Epithelial cell of esophagus (primary cell): Measurements from ENCODE around the gene CCR4.

Experiments
- DNase-seq: peaks from one replicate; pipeline ENCODE4 v3.0.0; 2010; ENCODE audit warnings: low read depth
- H3K4me3 ChIP-seq: 2 replicates; pipeline ENCODE4 v1.5.1; 2011; ENCODE audit warnings: mild to moderate bottlenecking, low read length, control low read depth
- TF ChIP-seq, protein P1 (sequence below): IDR thresholded peaks from 2 replicates; pipeline ENCODE4 v1.5.1; 2011; ENCODE audit warnings: low read depth, mild to moderate bottlenecking, low read length, control low read depth, inconsistent platforms; ENCODE audit not compliant: insufficient read depth; ENCODE audit errors: missing control alignments

CCR4 gene

DNA sequence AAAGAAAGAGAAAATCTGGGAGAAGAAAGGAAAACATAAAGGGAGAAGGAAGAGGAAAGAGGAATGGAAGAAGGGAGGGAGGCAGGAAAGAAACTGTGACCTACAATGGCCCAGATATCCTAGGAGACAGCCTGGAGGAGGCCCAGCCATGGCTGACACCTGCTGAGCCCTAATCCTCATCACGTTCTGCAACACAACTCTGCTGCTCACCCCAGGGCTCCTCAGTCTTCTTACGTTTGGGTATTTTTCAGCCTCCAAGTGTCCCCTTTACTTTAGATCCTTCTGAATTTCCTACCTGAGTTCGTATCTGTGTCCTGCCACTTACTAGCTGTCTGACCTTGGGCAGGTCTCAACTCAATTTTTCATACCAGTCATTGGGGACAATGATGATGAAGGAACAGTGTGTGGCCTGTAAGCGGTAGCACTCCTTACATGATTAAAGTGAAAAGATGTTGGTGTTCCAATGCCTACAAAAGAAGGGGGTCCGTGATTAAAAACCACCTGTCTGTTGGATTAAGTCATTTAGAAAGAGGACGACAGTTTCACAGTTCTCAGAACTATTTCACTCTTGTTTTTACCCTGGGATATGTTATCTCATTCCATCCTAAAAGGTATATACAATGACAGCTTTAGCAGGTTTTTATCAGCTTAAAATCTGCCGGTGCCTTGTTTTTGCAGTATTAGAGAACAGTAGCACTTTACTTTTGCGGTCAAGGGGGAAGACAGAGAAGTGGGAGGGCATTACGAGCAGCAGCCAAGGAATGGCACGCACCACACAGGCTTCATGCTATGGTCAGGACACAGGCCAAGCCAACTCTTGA is 47.4 kb downstream of the CCR4 start:
- H3K4me3 ChIP-seq, result no peak overlapping the region
- DNase-seq, result no peak
- TF ChIP-seq, protein P1, sequence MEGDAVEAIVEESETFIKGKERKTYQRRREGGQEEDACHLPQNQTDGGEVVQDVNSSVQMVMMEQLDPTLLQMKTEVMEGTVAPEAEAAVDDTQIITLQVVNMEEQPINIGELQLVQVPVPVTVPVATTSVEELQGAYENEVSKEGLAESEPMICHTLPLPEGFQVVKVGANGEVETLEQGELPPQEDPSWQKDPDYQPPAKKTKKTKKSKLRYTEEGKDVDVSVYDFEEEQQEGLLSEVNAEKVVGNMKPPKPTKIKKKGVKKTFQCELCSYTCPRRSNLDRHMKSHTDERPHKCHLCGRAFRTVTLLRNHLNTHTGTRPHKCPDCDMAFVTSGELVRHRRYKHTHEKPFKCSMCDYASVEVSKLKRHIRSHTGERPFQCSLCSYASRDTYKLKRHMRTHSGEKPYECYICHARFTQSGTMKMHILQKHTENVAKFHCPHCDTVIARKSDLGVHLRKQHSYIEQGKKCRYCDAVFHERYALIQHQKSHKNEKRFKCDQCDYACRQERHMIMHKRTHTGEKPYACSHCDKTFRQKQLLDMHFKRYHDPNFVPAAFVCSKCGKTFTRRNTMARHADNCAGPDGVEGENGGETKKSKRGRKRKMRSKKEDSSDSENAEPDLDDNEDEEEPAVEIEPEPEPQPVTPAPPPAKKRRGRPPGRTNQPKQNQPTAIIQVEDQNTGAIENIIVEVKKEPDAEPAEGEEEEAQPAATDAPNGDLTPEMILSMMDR, result no peak

DNA sequence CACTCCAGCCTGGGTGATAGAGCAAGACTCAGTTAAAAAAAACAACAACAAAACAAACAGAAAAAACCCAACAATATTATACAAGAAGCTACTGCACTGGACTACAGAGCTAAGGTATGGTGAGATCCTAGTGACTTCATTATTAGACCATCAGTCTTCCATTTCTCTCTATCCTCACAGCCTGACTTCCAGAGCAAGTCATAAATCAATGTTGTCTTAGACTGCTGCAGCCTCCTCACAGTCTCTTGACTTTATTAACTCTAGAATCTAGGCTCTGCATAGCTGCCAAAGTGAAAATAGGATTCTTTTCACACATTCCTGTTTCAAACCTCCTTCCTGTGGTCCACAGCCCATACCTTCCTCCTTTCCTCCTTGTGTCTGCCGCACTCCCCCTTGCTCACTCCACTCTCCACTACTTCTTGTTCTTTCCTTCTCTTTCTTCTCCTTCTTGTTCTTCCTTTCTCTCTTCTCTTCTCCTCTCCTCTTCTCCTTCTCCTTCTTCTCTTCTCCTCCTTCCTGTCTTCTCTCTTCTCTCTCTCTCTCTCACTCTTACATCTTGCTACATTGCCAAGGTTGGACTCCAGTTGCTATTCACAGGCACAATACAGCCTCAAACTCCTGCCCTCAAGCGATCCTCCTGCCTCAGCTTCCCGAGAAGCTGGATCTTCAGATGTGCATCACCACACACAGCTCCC is 49.4 kb downstream of the CCR4 start:
- H3K4me3 ChIP-seq, result no peak overlapping the region
- no peak for DNase-seq
- TF ChIP-seq, protein P1, result no peak

DNA sequence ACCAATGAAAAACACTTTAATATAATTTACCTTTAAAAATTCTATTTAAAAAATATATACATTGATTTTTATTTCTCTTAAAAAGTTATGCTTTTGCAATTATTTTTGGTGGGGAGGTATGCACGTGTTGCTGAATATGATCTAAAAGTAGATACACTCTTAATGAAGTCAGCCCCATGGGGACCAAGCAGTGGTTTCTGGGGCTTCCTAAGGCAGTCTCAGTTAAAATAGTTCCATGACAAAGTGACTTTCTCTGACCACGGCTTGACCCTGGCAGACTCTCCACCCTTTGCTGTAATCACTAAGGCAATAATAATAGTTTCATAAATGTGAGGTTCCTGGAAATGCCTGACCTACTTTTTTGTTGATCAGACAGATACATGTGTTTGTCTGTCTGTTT is 50.4 kb downstream of the CCR4 start:
- no peak overlapping the region for H3K4me3 ChIP-seq
- no peak for DNase-seq
- TF ChIP-seq, protein P1, result no peak

GRCh38 chr3:33003308-33003707 is 51.9 kb downstream of the CCR4 start:
- DNase-seq, result no peak
- no peak overlapping the region for H3K4me3 ChIP-seq
- TF ChIP-seq, protein P1, result no peak

DNA sequence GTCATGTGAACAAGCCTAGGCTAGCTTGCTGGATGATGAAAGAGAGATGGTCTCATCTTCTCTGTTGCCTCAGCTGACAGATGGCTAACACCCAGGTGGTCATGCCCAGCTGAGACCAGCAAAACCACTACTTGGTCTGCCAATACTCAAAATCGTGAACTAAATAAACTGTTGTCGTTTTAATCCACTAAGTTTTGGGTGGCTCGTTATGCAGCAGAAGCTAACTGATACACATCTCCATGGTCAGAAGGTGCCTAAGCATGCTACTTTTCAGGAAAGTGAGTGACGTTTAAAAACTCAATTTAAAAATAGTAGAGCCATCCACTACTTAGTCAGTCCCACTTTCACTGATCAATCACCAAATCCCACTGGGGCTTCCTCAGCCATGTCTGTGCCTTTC is 52.8 kb downstream of the CCR4 start:
- no peak overlapping the region for H3K4me3 ChIP-seq
- DNase-seq, result peak; percentile 14
- TF ChIP-seq, protein P1, result no peak

DNA sequence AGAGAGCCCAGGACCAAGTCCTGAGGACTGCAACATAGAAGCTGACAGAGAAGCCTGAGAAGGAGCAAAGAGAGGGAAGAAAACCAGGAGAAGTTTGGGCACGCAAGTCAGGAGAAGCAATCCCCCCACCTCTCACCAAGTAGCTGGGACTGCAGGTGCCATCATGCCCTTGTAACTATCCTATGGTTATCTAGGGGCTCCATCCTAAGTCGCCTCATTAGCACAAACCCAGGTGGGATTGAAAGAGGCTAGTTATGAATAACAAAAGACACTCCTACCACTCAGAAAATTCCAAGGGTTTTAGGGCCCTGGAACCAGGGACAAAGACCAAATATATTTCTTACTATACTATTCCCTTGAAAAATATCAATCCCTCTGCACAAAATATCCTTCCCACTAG is 53.5 kb downstream of the CCR4 start:
- DNase-seq, result no peak
- TF ChIP-seq, protein P1, result no peak
- no peak overlapping the region for H3K4me3 ChIP-seq
